Liver (tissue), 9 donors: Measurements from ENCODE around the gene METTL25. TPM values are rescaled to one million over a fixed set of nuclear protein-coding genes. Genes with fewer than 3 reads are reported as not detected.

Experiments used
- DNase-seq: peaks from one replicate; pipeline ENCODE4 v3.0.0-alpha.2; 2017; ENCODE audit warnings: low spot score
- H3K27ac ChIP-seq, 2 donors: one replicate each; pipeline ENCODE4 v1.7.0; 2013; ENCODE audit warnings: inconsistent platforms in 2 of 2, low read length in 2 of 2, control low read depth in 1 of 2, low read depth in 1 of 2, mild to moderate bottlenecking in 1 of 2
- H3K27me3 ChIP-seq, 4 donors: one replicate each; pipeline versions ENCODE4 v1.6.1 to v1.7.0; 2013; ENCODE audit warnings: low read length in 3 of 4, inconsistent platforms in 1 of 4, mild to moderate bottlenecking in 1 of 4, moderate library complexity in 1 of 4; ENCODE audit not compliant: control insufficient read depth in 4 of 4, insufficient read depth in 4 of 4
- H3K36me3 ChIP-seq, 4 donors: one replicate each; pipeline versions ENCODE4 v1.6.1 to v1.7.0; 2013; ENCODE audit warnings: low read length in 3 of 4, mild to moderate bottlenecking in 3 of 4, low read depth in 1 of 4, moderate library complexity in 1 of 4; ENCODE audit not compliant: control insufficient read depth in 4 of 4, insufficient read depth in 3 of 4
- H3K4me1 ChIP-seq, 4 donors: one replicate each; pipeline versions ENCODE4 v1.6.1 to v1.7.0; 2013; ENCODE audit warnings: low read length in 3 of 4, mild to moderate bottlenecking in 3 of 4, moderate library complexity in 1 of 4; ENCODE audit not compliant: control insufficient read depth in 4 of 4, insufficient read depth in 4 of 4
- H3K4me3 ChIP-seq, 3 donors: one replicate each; pipeline versions ENCODE4 v1.6.1 to v1.7.0; 2013; ENCODE audit warnings: low read length in 3 of 3, control low read depth in 1 of 3, low read depth in 1 of 3, mild to moderate bottlenecking in 1 of 3
- H3K9ac ChIP-seq, 2 donors: one replicate each; pipeline ENCODE4 v1.7.0; 2013; ENCODE audit warnings: low read length in 2 of 2, mild to moderate bottlenecking in 2 of 2, moderate library complexity in 2 of 2, control low read depth in 1 of 2, low read depth in 1 of 2
- H3K9me3 ChIP-seq, 4 donors: one replicate each; pipeline versions ENCODE4 v1.6.1 to v1.7.0; 2013; ENCODE audit warnings: low read length in 3 of 4; ENCODE audit not compliant: control insufficient read depth in 4 of 4
- FOXA1 ChIP-seq: IDR thresholded peaks from 2 replicates; pipeline ENCODE4 v1.6.1; 2016; ENCODE audit warnings: antibody characterized with exemption
- FOXA2 ChIP-seq: IDR thresholded peaks from 2 replicates; pipeline ENCODE4 v1.6.1; 2016; ENCODE audit warnings: antibody characterized with exemption
- GABPA ChIP-seq, 2 donors: IDR thresholded peaks in 1 of 2; conservative IDR thresholded peaks in 1 of 2; 2 replicates each; pipeline ENCODE4 v1.6.1; 2016; ENCODE audit warnings: antibody characterized with exemption in 2 of 2, mild to moderate bottlenecking in 1 of 2, moderate library complexity in 1 of 2
- HNF4A ChIP-seq, 2 donors: conservative IDR thresholded peaks; 2 replicates each; pipeline ENCODE4 v1.6.1; 2016; ENCODE audit warnings: antibody characterized with exemption in 2 of 2, mild to moderate bottlenecking in 2 of 2
- HNF4G ChIP-seq: IDR thresholded peaks from 2 replicates; pipeline ENCODE4 v1.6.1; 2016; ENCODE audit warnings: antibody characterized with exemption
- JUND ChIP-seq, 2 donors: IDR thresholded peaks; 2 replicates each; pipeline ENCODE4 v1.6.1; 2016; ENCODE audit warnings: antibody characterized with exemption in 2 of 2
- NR2F2 ChIP-seq: IDR thresholded peaks from 2 replicates; pipeline ENCODE4 v1.6.1; 2016; ENCODE audit warnings: antibody characterized with exemption
- RAD21 ChIP-seq, 2 donors: IDR thresholded peaks; 2 replicates each; pipeline ENCODE4 v1.6.1; 2016; ENCODE audit warnings: antibody characterized with exemption in 2 of 2, mild to moderate bottlenecking in 2 of 2
- RXRA ChIP-seq, 2 donors: IDR thresholded peaks; 2 replicates each; pipeline ENCODE4 v1.6.1; 2017 to 2018; ENCODE audit warnings: antibody characterized with exemption in 2 of 2, mild to moderate bottlenecking in 1 of 2
- SP1 ChIP-seq: IDR thresholded peaks from 2 replicates; pipeline ENCODE4 v1.6.1; 2018; ENCODE audit warnings: antibody characterized with exemption, mild to moderate bottlenecking
- YY1 ChIP-seq: IDR thresholded peaks from 2 replicates; pipeline ENCODE4 v1.6.1; 2016; ENCODE audit warnings: antibody characterized with exemption, mild to moderate bottlenecking
- WGBS: extraction: QIAGEN DNeasy Blood & Tissue Kit; methylation state at CpG from one replicate; pipeline ENCODE4 v1.1.7; 2013; 5-methylcytosine and 5-hydroxymethylcytosine counted together
- polyA plus RNA-seq, 2 donors: library from polyadenylated mRNA; stranded (reverse) in 1 of 2; unstranded in 1 of 2; fragments of 200-250 nt in 1 of 2; fragments of >200 nt in 1 of 2; fragmentation: Nextera tagmentation in 1 of 2; extraction: Ambion mirVana in 1 of 2; gene quantifications; one replicate each; pipeline versions ENCODE4 v1.2.1 to v1.2.3, GENCODE V29; 2013 to 2015
- total RNA-seq, 2 donors: library from RNA; depleted of rRNA; stranded (reverse); fragments of >200 nt; gene quantifications; one replicate each; pipeline ENCODE4 v1.2.3, GENCODE V29; 2014
- TF ChIP-seq, protein P1 (sequence below): IDR thresholded peaks from 2 replicates; pipeline ENCODE4 v1.6.1; 2016; ENCODE audit warnings: antibody characterized with exemption, mild to moderate bottlenecking
- TF ChIP-seq, protein P2 (sequence below): IDR thresholded peaks from 2 replicates; pipeline ENCODE4 v1.6.1; 2016; ENCODE audit warnings: antibody characterized with exemption
- TF ChIP-seq, protein P3 (sequence below): IDR thresholded peaks from 2 replicates; pipeline ENCODE4 v1.6.1; 2016; ENCODE audit warnings: antibody characterized with exemption
- TF ChIP-seq, protein P4 (sequence below): IDR thresholded peaks from 2 replicates; pipeline ENCODE4 v1.6.1; 2016; ENCODE audit warnings: antibody characterized with exemption
- TF ChIP-seq, protein P5 (sequence below): fragments of 150-350 bp; IDR thresholded peaks from 2 replicates; pipeline ENCODE4 v1.5.1; 2017; ENCODE audit warnings: improper control_type of control experiment, low read depth, low read length; ENCODE audit not compliant: missing input control
- donor health status: healthy.
- donor health status: healthy.
- donor health status: healthy.
- donor health status: healthy.
- donor health status: healthy.

METTL25 gene
- total and polyA plus RNA-seq, 4 donors, result 1.5 to 13.4 (median 9.6) TPM

DNA sequence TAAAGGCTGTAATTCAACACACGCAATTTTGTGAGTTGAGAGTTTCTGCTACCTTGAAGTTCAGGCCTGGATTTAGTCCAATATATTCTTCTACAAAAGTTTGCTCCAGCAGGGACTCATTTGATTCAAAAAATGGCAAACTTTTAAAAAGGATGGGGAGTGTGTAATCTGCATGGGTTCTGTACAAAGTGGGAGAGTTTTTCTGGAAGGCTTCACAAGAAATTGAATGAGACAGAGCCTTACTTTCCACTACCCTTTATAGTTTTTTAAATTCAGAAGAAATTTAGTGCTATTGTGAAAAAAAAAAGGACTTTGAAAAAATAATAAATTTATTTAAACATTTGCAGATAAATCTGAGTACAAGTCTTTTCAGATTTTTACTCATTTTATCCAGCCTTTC lies 116.9 kb downstream of the METTL25 start:
- no peaks in the 10 kb centered on the region for H3K4me1 ChIP-seq
- no peak overlapping the region for H3K4me3 ChIP-seq
- no peak overlapping the region for H3K9ac ChIP-seq
- no peaks in the 10 kb centered on the region for H3K9me3 ChIP-seq
- no peaks in the 10 kb centered on the region for H3K27me3 ChIP-seq
- TF ChIP-seq FOXA2 (no peak), YY1 (no peak), JUND (IDR thresholded peaks at IDR 0.05) (no peak), HNF4G (no peak), NR2F2 (no peak)
- TF ChIP-seq, protein P1, sequence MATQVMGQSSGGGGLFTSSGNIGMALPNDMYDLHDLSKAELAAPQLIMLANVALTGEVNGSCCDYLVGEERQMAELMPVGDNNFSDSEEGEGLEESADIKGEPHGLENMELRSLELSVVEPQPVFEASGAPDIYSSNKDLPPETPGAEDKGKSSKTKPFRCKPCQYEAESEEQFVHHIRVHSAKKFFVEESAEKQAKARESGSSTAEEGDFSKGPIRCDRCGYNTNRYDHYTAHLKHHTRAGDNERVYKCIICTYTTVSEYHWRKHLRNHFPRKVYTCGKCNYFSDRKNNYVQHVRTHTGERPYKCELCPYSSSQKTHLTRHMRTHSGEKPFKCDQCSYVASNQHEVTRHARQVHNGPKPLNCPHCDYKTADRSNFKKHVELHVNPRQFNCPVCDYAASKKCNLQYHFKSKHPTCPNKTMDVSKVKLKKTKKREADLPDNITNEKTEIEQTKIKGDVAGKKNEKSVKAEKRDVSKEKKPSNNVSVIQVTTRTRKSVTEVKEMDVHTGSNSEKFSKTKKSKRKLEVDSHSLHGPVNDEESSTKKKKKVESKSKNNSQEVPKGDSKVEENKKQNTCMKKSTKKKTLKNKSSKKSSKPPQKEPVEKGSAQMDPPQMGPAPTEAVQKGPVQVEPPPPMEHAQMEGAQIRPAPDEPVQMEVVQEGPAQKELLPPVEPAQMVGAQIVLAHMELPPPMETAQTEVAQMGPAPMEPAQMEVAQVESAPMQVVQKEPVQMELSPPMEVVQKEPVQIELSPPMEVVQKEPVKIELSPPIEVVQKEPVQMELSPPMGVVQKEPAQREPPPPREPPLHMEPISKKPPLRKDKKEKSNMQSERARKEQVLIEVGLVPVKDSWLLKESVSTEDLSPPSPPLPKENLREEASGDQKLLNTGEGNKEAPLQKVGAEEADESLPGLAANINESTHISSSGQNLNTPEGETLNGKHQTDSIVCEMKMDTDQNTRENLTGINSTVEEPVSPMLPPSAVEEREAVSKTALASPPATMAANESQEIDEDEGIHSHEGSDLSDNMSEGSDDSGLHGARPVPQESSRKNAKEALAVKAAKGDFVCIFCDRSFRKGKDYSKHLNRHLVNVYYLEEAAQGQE, result no peak
- TF ChIP-seq, protein P2, sequence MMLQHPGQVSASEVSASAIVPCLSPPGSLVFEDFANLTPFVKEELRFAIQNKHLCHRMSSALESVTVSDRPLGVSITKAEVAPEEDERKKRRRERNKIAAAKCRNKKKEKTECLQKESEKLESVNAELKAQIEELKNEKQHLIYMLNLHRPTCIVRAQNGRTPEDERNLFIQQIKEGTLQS, result no peak
- DNase-seq, result no peak
- H3K36me3 ChIP-seq, result peaks cover 0 to 6% (median 1%) of the 10 kb centered on the region in 4 donors
- 99% methylated on average over 1 of the region's 1 CpG for WGBS
- no peak overlapping the region for H3K27ac ChIP-seq

DNA sequence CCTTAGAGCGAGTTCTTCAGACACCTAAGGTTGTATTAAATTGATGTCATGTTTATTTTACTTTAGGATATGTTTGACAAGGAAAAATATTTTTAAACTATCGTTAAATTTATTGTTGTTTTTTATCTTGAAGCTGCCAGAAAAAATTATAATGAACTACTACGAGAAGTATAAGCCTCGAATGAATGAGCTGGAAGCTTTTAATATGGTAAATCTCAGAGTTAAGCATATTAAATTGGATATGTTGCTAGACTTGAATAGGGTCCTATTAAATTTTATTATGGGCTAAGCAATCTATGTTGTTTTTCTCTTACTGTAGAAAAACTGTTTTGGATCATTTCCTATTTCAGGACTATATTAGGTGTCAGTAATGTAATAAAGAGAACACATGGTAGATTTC lies 118.2 kb downstream of the METTL25 start:
- Histone ChIP-seq H3K9ac (no peak overlapping the region), H3K9me3 (no peaks in the 10 kb centered on the region), H3K4me3 (no peak overlapping the region), H3K36me3 (peaks cover 0 to 6% (median 1%) of the 10 kb centered on the region in 4 donors), H3K27me3 (no peaks in the 10 kb centered on the region), H3K4me1 (no peaks in the 10 kb centered on the region), H3K27ac (no peak overlapping the region)
- TF ChIP-seq, protein P2, result no peak
- TF ChIP-seq RAD21 (IDR thresholded peaks at IDR 0.05), result no peak
- TF ChIP-seq JUND (IDR thresholded peaks at IDR 0.05), result no peak
- TF ChIP-seq HNF4A (conservative IDR thresholded peaks at IDR 0.05), result no peak
- TF ChIP-seq FOXA1, result no peak
- WGBS, result 92% methylated on average over 4 of the region's 4 CpGs
- DNase-seq, result no peak

DNA sequence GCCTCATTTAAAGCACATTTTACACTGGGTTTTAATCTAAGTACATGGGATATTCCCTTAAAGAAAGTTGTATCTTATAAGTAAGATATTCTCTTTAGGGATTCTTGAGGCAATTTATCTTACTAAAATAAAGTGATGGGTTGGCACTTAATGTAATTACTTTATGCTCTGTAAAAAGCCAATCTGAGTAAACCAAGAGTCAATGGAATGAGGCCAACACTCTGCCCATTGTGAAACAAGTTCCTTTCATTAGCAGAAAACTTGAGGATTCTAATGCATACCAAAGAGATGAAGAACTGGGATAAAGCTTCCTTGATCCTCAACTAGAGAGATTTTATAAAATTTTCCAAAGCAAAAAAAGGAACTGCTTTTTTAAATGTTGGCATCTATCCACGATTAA lies 121.2 kb downstream of the METTL25 start:
- Histone ChIP-seq H3K4me1 (no peaks in the 10 kb centered on the region), H3K36me3 (peaks cover 0 to 3% (median under 1%) of the 10 kb centered on the region in 4 donors), H3K27ac (no peak overlapping the region), H3K9ac (no peak overlapping the region), H3K9me3 (peaks cover 0 to 3% (median 0%) of the 10 kb centered on the region in 4 donors), H3K4me3 (no peak overlapping the region), H3K27me3 (no peaks in the 10 kb centered on the region)
- WGBS, result 53% methylated on average over 1 of the region's 1 CpG
- DNase-seq, result no peak
- TF ChIP-seq NR2F2 (no peak), YY1 (no peak), HNF4A (conservative IDR thresholded peaks at IDR 0.05) (no peak), FOXA2 (no peak), RXRA (IDR thresholded peaks at IDR 0.05) (no peak), GABPA (IDR thresholded peaks at IDR 0.05 in 1 of 2, conservative IDR thresholded peaks at IDR 0.05 in 1 of 2) (no peak), SP1 (no peak), JUND (IDR thresholded peaks at IDR 0.05) (no peak)
- TF ChIP-seq, protein P3, sequence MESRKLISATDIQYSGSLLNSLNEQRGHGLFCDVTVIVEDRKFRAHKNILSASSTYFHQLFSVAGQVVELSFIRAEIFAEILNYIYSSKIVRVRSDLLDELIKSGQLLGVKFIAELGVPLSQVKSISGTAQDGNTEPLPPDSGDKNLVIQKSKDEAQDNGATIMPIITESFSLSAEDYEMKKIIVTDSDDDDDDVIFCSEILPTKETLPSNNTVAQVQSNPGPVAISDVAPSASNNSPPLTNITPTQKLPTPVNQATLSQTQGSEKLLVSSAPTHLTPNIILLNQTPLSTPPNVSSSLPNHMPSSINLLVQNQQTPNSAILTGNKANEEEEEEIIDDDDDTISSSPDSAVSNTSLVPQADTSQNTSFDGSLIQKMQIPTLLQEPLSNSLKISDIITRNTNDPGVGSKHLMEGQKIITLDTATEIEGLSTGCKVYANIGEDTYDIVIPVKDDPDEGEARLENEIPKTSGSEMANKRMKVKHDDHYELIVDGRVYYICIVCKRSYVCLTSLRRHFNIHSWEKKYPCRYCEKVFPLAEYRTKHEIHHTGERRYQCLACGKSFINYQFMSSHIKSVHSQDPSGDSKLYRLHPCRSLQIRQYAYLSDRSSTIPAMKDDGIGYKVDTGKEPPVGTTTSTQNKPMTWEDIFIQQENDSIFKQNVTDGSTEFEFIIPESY, result no peak
- TF ChIP-seq, protein P4, sequence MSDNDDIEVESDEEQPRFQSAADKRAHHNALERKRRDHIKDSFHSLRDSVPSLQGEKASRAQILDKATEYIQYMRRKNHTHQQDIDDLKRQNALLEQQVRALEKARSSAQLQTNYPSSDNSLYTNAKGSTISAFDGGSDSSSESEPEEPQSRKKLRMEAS, result no peak
- TF ChIP-seq, protein P5, sequence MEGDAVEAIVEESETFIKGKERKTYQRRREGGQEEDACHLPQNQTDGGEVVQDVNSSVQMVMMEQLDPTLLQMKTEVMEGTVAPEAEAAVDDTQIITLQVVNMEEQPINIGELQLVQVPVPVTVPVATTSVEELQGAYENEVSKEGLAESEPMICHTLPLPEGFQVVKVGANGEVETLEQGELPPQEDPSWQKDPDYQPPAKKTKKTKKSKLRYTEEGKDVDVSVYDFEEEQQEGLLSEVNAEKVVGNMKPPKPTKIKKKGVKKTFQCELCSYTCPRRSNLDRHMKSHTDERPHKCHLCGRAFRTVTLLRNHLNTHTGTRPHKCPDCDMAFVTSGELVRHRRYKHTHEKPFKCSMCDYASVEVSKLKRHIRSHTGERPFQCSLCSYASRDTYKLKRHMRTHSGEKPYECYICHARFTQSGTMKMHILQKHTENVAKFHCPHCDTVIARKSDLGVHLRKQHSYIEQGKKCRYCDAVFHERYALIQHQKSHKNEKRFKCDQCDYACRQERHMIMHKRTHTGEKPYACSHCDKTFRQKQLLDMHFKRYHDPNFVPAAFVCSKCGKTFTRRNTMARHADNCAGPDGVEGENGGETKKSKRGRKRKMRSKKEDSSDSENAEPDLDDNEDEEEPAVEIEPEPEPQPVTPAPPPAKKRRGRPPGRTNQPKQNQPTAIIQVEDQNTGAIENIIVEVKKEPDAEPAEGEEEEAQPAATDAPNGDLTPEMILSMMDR, result no peak
- TF ChIP-seq, protein P1, result no peak
